K562 (cell line): Measurements from ENCODE around the gene SETD5. TPM values are rescaled to one million over a fixed set of nuclear protein-coding genes. Genes with fewer than 3 reads are reported as not detected.

Experiments
- BRF1 ChIP-seq: IDR thresholded peaks from 3 replicates; pipeline ENCODE4 v1.6.1; 2011; ENCODE audit warnings: borderline replicate concordance, mild to moderate bottlenecking; ENCODE audit not compliant: insufficient read length; ENCODE audit errors: extremely low read depth
- CAMTA2 ChIP-seq: fragments of 250-450 bp; sonication (Bioruptor Pico); conservative IDR thresholded peaks from 2 replicates; pipeline ENCODE4 v1.5.1; 2022
- CTBP1 ChIP-seq: fragments of 450-650 bp; IDR thresholded peaks from 2 replicates; pipeline ENCODE4 v1.6.1; 2016; ENCODE audit warnings: borderline replicate concordance
- DPF2 ChIP-seq: fragments of 450-650 bp; IDR thresholded peaks from 2 replicates; pipeline ENCODE4 v1.6.1; 2016
- ETV1 ChIP-seq: fragments of 450-650 bp; conservative IDR thresholded peaks from 2 replicates; pipeline ENCODE4 v1.6.1; 2016; ENCODE audit warnings: missing genetic modification characterization, control low read depth, low read depth, missing compliant biosample characterization
- NFXL1 ChIP-seq: fragments of 450-650 bp; formaldehyde crosslinking; IDR thresholded peaks from 2 replicates; pipeline ENCODE4 v1.4.0; 2021; ENCODE audit warnings: mild to moderate bottlenecking
- RBM15 ChIP-seq: fragments of 200-400 bp; formaldehyde crosslinking; IDR thresholded peaks from 2 replicates; pipeline ENCODE4 v1.6.1; 2018; ENCODE audit warnings: mild to moderate bottlenecking, low read length, moderate library complexity; ENCODE audit not compliant: insufficient read depth
- SRF ChIP-seq, 2 experiments: fragments of 250-450, 450-650 bp in 1 of 2; sonication (Bioruptor Pico) in 1 of 2; sonication (generic) in 1 of 2; formaldehyde crosslinking; IDR thresholded peaks; 2 replicates each; pipeline versions ENCODE4 v1.5.0 to v1.5.1; 2020 to 2022; ENCODE audit warnings: mild to moderate bottlenecking in 1 of 2, missing genetic modification reagents in 1 of 2
- STAG1 ChIP-seq: sonication (generic); formaldehyde crosslinking; IDR thresholded peaks from 2 replicates; pipeline ENCODE4 v1.5.0; 2020; ENCODE audit warnings: missing genetic modification reagents, borderline replicate concordance
- TCF7 ChIP-seq: sonication (generic); IDR thresholded peaks from 2 replicates; pipeline ENCODE4 v1.6.1; 2016; ENCODE audit warnings: antibody characterized with exemption, borderline replicate concordance
- U2AF2 ChIP-seq: fragments of 200-400 bp; formaldehyde crosslinking; optimal IDR thresholded peaks from 2 replicates; pipeline ENCODE3; 2017; ENCODE audit warnings: low read depth, mild to moderate bottlenecking, low read length
- YY1 ChIP-seq, 3 experiments: IDR thresholded peaks; 2 replicates each; pipeline ENCODE4 v1.6.1; 2011; ENCODE audit warnings: low read length in 2 of 3, mild to moderate bottlenecking in 2 of 3, moderate library complexity in 2 of 3, borderline replicate concordance in 1 of 3, control low read depth in 1 of 3, low read depth in 1 of 3; ENCODE audit not compliant: insufficient read depth in 3 of 3, insufficient replicate concordance in 2 of 3, control insufficient read depth in 1 of 3, insufficient read length in 1 of 3; ENCODE audit errors: extremely low read depth in 1 of 3
- ZNF324 ChIP-seq: fragments of 250-450 bp; sonication (Bioruptor Pico); IDR thresholded peaks from 2 replicates; pipeline ENCODE4 v1.4.0; 2020; ENCODE audit warnings: mild to moderate bottlenecking
- polyA plus RNA-seq, 8 experiments: library from polyadenylated mRNA; depleted of rRNA in 4 of 8; stranded (reverse) in 5 of 8; unstranded in 3 of 8; fragments of >200 nt; fragmentation: Nextera tagmentation in 2 of 8; fragmentation: Illumina TruSeq in 1 of 8; extraction: Ambion mirVana in 2 of 8; extraction: Trizol in 1 of 8; gene quantifications; 2 replicates each; pipeline versions ENCODE4 v1.2.1 to v1.2.3, GENCODE V29; 2011 to 2014; ENCODE audit warnings: inconsistent platforms in 1 of 8, missing spikeins in 1 of 8
- total RNA-seq, 7 experiments: library from RNA; depleted of rRNA in 6 of 7; stranded (reverse); fragments of >200 nt in 6 of 7; fragmentation: Illumina TruSeq in 2 of 7; extraction: Trizol in 2 of 7; gene quantifications; 2 replicates each; pipeline versions ENCODE4 v1.2.1 to v1.2.3, GENCODE V29; 2011 to 2021; ENCODE audit warnings: low replicate concordance in 1 of 7
- TF ChIP-seq, protein P1 (sequence below), 2 experiments: IDR thresholded peaks; 2 replicates each; pipeline ENCODE4 v1.6.1; 2012; ENCODE audit warnings: improper control_type of control experiment in 2 of 2, low read depth in 2 of 2, low read length in 2 of 2, borderline replicate concordance in 1 of 2
- TF ChIP-seq, protein P2 (sequence below): fragments of 450-650 bp; IDR thresholded peaks from 2 replicates; pipeline ENCODE4 v1.6.1; 2014; ENCODE audit warnings: low read depth, mild to moderate bottlenecking, moderate library complexity, borderline replicate concordance
- TF ChIP-seq, protein P3 (sequence below): fragments of 450-650 bp; conservative IDR thresholded peaks from 2 replicates; pipeline ENCODE4 v1.6.1; 2016; ENCODE audit warnings: missing genetic modification characterization, low read depth, mild to moderate bottlenecking, missing compliant biosample characterization, moderate library complexity
- TF ChIP-seq, protein P4 (sequence below): fragments of 450-650 bp; IDR thresholded peaks from 2 replicates; pipeline ENCODE4 v1.6.1; 2017; ENCODE audit warnings: antibody characterized with exemption, mild to moderate bottlenecking

SETD5 gene
- total and polyA plus RNA-seq, 9 of the 15 experiments (the other 6 are each of a cell fraction or from before 2014, with no cell fraction given), result 20.8 to 135 (median 87.2) TPM

DNA sequence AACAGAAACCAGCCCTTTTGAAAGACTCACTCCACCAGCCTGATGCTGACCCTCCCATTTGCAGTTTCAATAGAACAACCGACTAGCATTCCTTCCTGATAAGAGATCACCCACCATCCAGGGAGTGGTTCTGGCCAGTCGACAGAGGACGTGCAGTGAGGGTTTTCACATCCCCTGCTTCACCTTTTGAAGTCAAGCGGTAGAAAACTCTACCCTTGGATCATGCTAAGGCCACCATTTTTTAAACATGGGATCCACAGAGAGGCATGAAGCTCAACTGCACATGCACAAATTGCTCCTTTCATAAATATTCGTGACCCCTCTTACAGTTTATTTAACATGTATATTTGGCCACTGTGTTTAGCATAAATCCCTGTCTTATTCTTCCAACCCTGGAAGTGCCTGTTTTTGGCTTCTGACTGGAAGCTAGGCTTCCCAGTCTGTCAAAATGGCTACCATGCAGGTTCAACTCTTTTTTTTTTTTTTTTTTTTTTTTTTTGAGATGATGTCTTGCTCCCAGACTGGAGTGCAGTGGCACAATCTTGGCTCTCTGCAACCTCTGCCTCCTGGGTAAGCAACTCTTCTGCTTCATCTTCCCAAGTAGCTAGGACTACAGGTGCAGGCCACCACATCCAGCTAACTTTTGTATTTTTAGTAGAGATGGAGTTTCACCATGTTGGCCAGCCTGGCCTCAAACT, 35.6 kb upstream of the SETD5 start (continued):
- TF ChIP-seq, protein P1, sequence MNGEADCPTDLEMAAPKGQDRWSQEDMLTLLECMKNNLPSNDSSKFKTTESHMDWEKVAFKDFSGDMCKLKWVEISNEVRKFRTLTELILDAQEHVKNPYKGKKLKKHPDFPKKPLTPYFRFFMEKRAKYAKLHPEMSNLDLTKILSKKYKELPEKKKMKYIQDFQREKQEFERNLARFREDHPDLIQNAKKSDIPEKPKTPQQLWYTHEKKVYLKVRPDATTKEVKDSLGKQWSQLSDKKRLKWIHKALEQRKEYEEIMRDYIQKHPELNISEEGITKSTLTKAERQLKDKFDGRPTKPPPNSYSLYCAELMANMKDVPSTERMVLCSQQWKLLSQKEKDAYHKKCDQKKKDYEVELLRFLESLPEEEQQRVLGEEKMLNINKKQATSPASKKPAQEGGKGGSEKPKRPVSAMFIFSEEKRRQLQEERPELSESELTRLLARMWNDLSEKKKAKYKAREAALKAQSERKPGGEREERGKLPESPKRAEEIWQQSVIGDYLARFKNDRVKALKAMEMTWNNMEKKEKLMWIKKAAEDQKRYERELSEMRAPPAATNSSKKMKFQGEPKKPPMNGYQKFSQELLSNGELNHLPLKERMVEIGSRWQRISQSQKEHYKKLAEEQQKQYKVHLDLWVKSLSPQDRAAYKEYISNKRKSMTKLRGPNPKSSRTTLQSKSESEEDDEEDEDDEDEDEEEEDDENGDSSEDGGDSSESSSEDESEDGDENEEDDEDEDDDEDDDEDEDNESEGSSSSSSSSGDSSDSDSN (IDR thresholded peaks at IDR 0.05; ENCODE audit: borderline replicate concordance in 1 of 2, low read depth in 2 of 2, low read length in 2 of 2), result no peak
- TF ChIP-seq NFXL1 (CRISPR knock-in tag) (no peak), STAG1 (CRISPR knock-in tag) (no peak), TCF7 (no peak), YY1 (IDR thresholded peaks at IDR 0.05; ENCODE audit: borderline replicate concordance in 1 of 3, control insufficient read depth in 1 of 3, extremely low read depth in 1 of 3, insufficient read depth in 3 of 3, insufficient read length in 1 of 3, insufficient replicate concordance in 2 of 3, low read depth in 1 of 3, low read length in 2 of 3) (peak in 2 of 3 experiments; percentile 23 to 81), BRF1 (no peak), ZNF324 (CRISPR knock-in tag) (no peak), SRF (CRISPR knock-in tag; IDR thresholded peaks at IDR 0.05) (0 out of 4 replicates have a peak, but pooled peaks of 1 of the 2 experiments have one; percentile 25), RBM15 (no peak), CTBP1 (peak; percentile 45; the same call in 1 of the 2 replicates), U2AF2 (no peak), DPF2 (peak; percentile 58), CAMTA2 (no peak), ETV1 (no peak)
- TF ChIP-seq, protein P2, sequence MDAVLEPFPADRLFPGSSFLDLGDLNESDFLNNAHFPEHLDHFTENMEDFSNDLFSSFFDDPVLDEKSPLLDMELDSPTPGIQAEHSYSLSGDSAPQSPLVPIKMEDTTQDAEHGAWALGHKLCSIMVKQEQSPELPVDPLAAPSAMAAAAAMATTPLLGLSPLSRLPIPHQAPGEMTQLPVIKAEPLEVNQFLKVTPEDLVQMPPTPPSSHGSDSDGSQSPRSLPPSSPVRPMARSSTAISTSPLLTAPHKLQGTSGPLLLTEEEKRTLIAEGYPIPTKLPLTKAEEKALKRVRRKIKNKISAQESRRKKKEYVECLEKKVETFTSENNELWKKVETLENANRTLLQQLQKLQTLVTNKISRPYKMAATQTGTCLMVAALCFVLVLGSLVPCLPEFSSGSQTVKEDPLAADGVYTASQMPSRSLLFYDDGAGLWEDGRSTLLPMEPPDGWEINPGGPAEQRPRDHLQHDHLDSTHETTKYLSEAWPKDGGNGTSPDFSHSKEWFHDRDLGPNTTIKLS, result 0 out of 2 replicates have a peak, but pooled peaks have one; percentile 21
- TF ChIP-seq, protein P3, sequence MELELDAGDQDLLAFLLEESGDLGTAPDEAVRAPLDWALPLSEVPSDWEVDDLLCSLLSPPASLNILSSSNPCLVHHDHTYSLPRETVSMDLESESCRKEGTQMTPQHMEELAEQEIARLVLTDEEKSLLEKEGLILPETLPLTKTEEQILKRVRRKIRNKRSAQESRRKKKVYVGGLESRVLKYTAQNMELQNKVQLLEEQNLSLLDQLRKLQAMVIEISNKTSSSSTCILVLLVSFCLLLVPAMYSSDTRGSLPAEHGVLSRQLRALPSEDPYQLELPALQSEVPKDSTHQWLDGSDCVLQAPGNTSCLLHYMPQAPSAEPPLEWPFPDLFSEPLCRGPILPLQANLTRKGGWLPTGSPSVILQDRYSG (tag), result peak; percentile 86
- TF ChIP-seq, protein P4, sequence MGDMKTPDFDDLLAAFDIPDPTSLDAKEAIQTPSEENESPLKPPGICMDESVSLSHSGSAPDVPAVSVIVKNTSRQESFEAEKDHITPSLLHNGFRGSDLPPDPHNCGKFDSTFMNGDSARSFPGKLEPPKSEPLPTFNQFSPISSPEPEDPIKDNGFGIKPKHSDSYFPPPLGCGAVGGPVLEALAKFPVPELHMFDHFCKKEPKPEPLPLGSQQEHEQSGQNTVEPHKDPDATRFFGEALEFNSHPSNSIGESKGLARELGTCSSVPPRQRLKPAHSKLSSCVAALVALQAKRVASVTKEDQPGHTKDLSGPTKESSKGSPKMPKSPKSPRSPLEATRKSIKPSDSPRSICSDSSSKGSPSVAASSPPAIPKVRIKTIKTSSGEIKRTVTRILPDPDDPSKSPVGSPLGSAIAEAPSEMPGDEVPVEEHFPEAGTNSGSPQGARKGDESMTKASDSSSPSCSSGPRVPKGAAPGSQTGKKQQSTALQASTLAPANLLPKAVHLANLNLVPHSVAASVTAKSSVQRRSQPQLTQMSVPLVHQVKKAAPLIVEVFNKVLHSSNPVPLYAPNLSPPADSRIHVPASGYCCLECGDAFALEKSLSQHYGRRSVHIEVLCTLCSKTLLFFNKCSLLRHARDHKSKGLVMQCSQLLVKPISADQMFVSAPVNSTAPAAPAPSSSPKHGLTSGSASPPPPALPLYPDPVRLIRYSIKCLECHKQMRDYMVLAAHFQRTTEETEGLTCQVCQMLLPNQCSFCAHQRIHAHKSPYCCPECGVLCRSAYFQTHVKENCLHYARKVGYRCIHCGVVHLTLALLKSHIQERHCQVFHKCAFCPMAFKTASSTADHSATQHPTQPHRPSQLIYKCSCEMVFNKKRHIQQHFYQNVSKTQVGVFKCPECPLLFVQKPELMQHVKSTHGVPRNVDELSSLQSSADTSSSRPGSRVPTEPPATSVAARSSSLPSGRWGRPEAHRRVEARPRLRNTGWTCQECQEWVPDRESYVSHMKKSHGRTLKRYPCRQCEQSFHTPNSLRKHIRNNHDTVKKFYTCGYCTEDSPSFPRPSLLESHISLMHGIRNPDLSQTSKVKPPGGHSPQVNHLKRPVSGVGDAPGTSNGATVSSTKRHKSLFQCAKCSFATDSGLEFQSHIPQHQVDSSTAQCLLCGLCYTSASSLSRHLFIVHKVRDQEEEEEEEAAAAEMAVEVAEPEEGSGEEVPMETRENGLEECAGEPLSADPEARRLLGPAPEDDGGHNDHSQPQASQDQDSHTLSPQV, result peak; percentile 84
